Kidney (tissue), 14 donors: Measurements from ENCODE around the gene C8B. TPM values are rescaled to one million over a fixed set of nuclear protein-coding genes. Genes with fewer than 3 reads are reported as not detected.

Experiments
- DNase-seq, 5 donors: peaks; one replicate each; pipeline ENCODE4 v3.0.0-alpha.2; 2013 to 2020
- FAIRE-seq: peaks from 2 replicates; lab custom pipeline; 2012; peaks lifted over from hg19 to GRCh38; lab: Jason Lieb, UNC
- H3K27ac ChIP-seq, 2 donors: one replicate each; pipeline ENCODE4 v1.7.0; 2013; ENCODE audit warnings: low read depth in 2 of 2, low read length in 2 of 2, inconsistent platforms in 1 of 2
- H3K27me3 ChIP-seq: one replicate; pipeline ENCODE4 v1.7.1; 2013; ENCODE audit warnings: low read length, inconsistent platforms; ENCODE audit not compliant: control insufficient read depth, insufficient read depth
- H3K36me3 ChIP-seq, 3 donors: one replicate each; pipeline versions ENCODE4 v1.7.0 to v1.7.1; 2013; ENCODE audit warnings: low read length in 3 of 3, control low read depth in 1 of 3, inconsistent platforms in 1 of 3; ENCODE audit not compliant: insufficient read depth in 3 of 3, control insufficient read depth in 2 of 3
- H3K4me1 ChIP-seq, 3 donors: one replicate each; pipeline versions ENCODE4 v1.7.0 to v1.7.1; 2013; ENCODE audit warnings: low read length in 3 of 3, inconsistent platforms in 1 of 3, low read depth in 1 of 3; ENCODE audit not compliant: control insufficient read depth in 2 of 3, insufficient read depth in 2 of 3
- H3K4me3 ChIP-seq, 3 donors: one replicate each; pipeline versions ENCODE4 v1.7.0 to v1.8.1; 2013; ENCODE audit warnings: low read length in 3 of 3, control low read depth in 1 of 3, inconsistent platforms in 1 of 3
- H3K9ac ChIP-seq, 3 donors: one replicate each; pipeline versions ENCODE4 v1.7.0 to v1.7.1; 2013; ENCODE audit warnings: low read length in 3 of 3, control low read depth in 1 of 3, inconsistent platforms in 1 of 3
- H3K9me3 ChIP-seq, 3 donors: one replicate each; pipeline versions ENCODE4 v1.7.0 to v1.7.1; 2013; ENCODE audit warnings: low read length in 3 of 3, control low read depth in 1 of 3, inconsistent platforms in 1 of 3; ENCODE audit not compliant: control insufficient read depth in 2 of 3, insufficient read depth in 1 of 3
- CTCF ChIP-seq: IDR thresholded peaks from 3 replicates; pipeline ENCODE4 v1.5.1; 2012; ENCODE audit warnings: mild to moderate bottlenecking, moderate library complexity, borderline replicate concordance; ENCODE audit not compliant: insufficient read depth; ENCODE audit errors: extremely low read depth
- intact Hi-C: fragments of 100-400 bp; cut with DNase I; formaldehyde crosslinking; loops from one replicate; pipeline ENCODE4 v1.11.1; 2022
- polyA plus RNA-seq: library from polyadenylated mRNA; stranded (reverse); fragments of 350-450 nt; fragmentation: Illumina TruSeq; extraction: RNeasy Lipid Tissue Mini Kit (QIAGEN cat#74804); gene quantifications from one replicate; pipeline ENCODE4 v1.2.3, GENCODE V29; 2014; ENCODE audit warnings: low read depth, low replicate concordance; ENCODE audit not compliant: insufficient read depth
- total RNA-seq: library from RNA; stranded (reverse); fragmentation: NEBNext Ultra II Directional; extraction: Animal tissue kit (Norgen Biotek cat#: 25700); gene quantifications from one replicate; pipeline ENCODE4 v1.2.1, GENCODE V29; 2021
- donor health status: control.
- donor health status: control.
- donor health status: control.
- donor health status: control.
- donor health status: control.
- donor health status: DM: yes; HTN: yes; CAD: no.
- donor health status: Normal renal cell carcinoma (clear cell type).

C8B gene
- total and polyA plus RNA-seq, 2 donors from 2014 or later = not detected

- no peaks in the 10 kb centered on the region for H3K9me3 ChIP-seq
- intact Hi-C loops = no loop called here
- H3K36me3 ChIP-seq = no peaks in the 10 kb centered on the region
- H3K4me1 ChIP-seq = no peaks in the 10 kb centered on the region
- H3K27me3 ChIP-seq = no peaks in the 10 kb centered on the region
- DNase-seq (no peak), FAIRE-seq (no peak)
- no peak for TF ChIP-seq CTCF
- H3K9ac ChIP-seq = no peak overlapping the region
- no peak overlapping the region for H3K4me3 ChIP-seq
- no peak overlapping the region for H3K27ac ChIP-seq
These were observed 46.5 kb upstream of the C8B start for GRCh38 chr1:57012315-57012714.

- DNase-seq (no peak), FAIRE-seq (no peak)
- Histone ChIP-seq H3K27ac (no peak overlapping the region), H3K27me3 (no peaks in the 10 kb centered on the region), H3K4me1 (no peaks in the 10 kb centered on the region), H3K9me3 (no peaks in the 10 kb centered on the region), H3K36me3 (no peaks in the 10 kb centered on the region), H3K4me3 (no peak overlapping the region), H3K9ac (no peak overlapping the region)
- TF ChIP-seq CTCF = no peak
- intact Hi-C loops = no loop called here
These were observed 44.7 kb upstream of the C8B start for GRCh38 chr1:57010511-57010910.

- Histone ChIP-seq H3K9me3 (no peaks in the 10 kb centered on the region), H3K9ac (no peak overlapping the region), H3K4me1 (no peaks in the 10 kb centered on the region), H3K36me3 (no peaks in the 10 kb centered on the region), H3K27ac (no peak overlapping the region), H3K27me3 (no peaks in the 10 kb centered on the region), H3K4me3 (no peak overlapping the region)
- intact Hi-C loops = no loop called here
- DNase-seq (no peak), FAIRE-seq (no peak)
- no peak for TF ChIP-seq CTCF
These were observed 42.1 kb upstream of the C8B start for GRCh38 chr1:57007948-57008347.

GRCh38 chr1:57007472-57007871 lies 41.7 kb upstream of the C8B start:
- Histone ChIP-seq H3K27me3 (no peaks in the 10 kb centered on the region), H3K36me3 (no peaks in the 10 kb centered on the region), H3K4me3 (no peak overlapping the region), H3K9me3 (no peaks in the 10 kb centered on the region), H3K27ac (no peak overlapping the region), H3K9ac (no peak overlapping the region), H3K4me1 (no peaks in the 10 kb centered on the region)
- DNase-seq = no peak
- intact Hi-C loops = no loop called here
- FAIRE-seq = no peak
- no peak for TF ChIP-seq CTCF
